ENCODE measurements around the gene PEX6. TPM values are rescaled to one million over a fixed set of nuclear protein-coding genes. Genes with fewer than 3 reads are reported as not detected.

The PEX6 gene
- total RNA-seq, 1 experiment from 2014 or later, result 15.6 TPM

GRCh38 chr6:42947950-42948349, 31.0 kb downstream of the PEX6 start:
- no peak for TF ChIP-seq CTCF (conservative IDR thresholded peaks at IDR 0.05)

More at GRCh38 chr6:42947950-42948349, 31.0 kb downstream of the PEX6 start:
- no peak overlapping the region for H3K56ac ChIP-seq (ENCODE audit: insufficient read length, low read depth, low read length)
- H2BK12ac ChIP-seq (ENCODE audit: insufficient read length, low read depth, low read length), result no peak overlapping the region
- H2BK120ac ChIP-seq (ENCODE audit: low read depth, low read length, poor library complexity, severe bottlenecking), result no peak overlapping the region
- H3K4ac ChIP-seq (ENCODE audit: low read depth, low read length), result no peak overlapping the region
- H2BK20ac ChIP-seq (ENCODE audit: low read depth, low read length, poor library complexity, severe bottlenecking), result no peak overlapping the region
- H3K4me2 ChIP-seq (ENCODE audit: insufficient read depth, insufficient read length, low read length), result no peak overlapping the region
- H2BK5ac ChIP-seq (ENCODE audit: insufficient read length, low read length), result no peak overlapping the region
- no peaks in the 10 kb centered on the region for H3K4me1 ChIP-seq (ENCODE audit: insufficient read depth, low read length)
- Mint-ChIP-seq H3K27me3 (ENCODE audit: low read depth) (no peaks in the 10 kb centered on the region), H3K9me3 (no peaks in the 10 kb centered on the region; a peak in 1 of 5 replicates), H3K4me3 (no peak overlapping the region), H3K27ac (no peak overlapping the region), H3K4me1 (0 out of 4 replicates have a peak, but pooled peaks cover 0 to 6% of the 10 kb centered on the region in 2 experiments), H3K36me3 (ENCODE audit: insufficient read depth in 1 of 3, low read depth in 3 of 3) (peaks cover 0 to 17% (median 2%) of the 10 kb centered on the region in 3 experiments; a peak in 4 of 7 replicates)
- no peak overlapping the region for H4K8ac ChIP-seq (replicated peaks; ENCODE audit: insufficient read length, low read depth, low read length)
- no peak overlapping the region for H4K91ac ChIP-seq (ENCODE audit: insufficient read length, low read depth, low read length)
- no peaks in the 10 kb centered on the region for H3K23me2 ChIP-seq (ENCODE audit: insufficient read length, low read depth, low read length, poor library complexity, severe bottlenecking)
- H3K14ac ChIP-seq (ENCODE audit: insufficient read depth, low read length), result no peak overlapping the region
- no peak overlapping the region for H3K27ac ChIP-seq (ENCODE audit: insufficient read length, low read depth, low read length)
- H2AFZ ChIP-seq (ENCODE audit: low read length), result no peak overlapping the region
- H3K23ac ChIP-seq (ENCODE audit: insufficient read length, low read depth, low read length), result no peak overlapping the region
- no peak for DNase-seq
- no peaks in the 10 kb centered on the region for H4K20me1 ChIP-seq (ENCODE audit: control insufficient read depth, insufficient read depth, insufficient read length)
- no peak overlapping the region for H2BK15ac ChIP-seq (ENCODE audit: low read depth, low read length)
- H3K9ac ChIP-seq (ENCODE audit: extremely low read depth, insufficient read length, low read length), result no peak overlapping the region
- no peaks in the 10 kb centered on the region for H3K9me3 ChIP-seq (ENCODE audit: control insufficient read depth, low read depth, low read length)
- H2AK5ac ChIP-seq (ENCODE audit: insufficient read length, low read length), result no peak overlapping the region
- peaks cover 2% of the 10 kb centered on the region; the same call in 1 of the 2 replicates for H3K79me2 ChIP-seq (ENCODE audit: insufficient read depth, low read length)
- no peak overlapping the region for H3K18ac ChIP-seq (ENCODE audit: insufficient read length, low read depth, low read length)
- no peaks in the 10 kb centered on the region for H3K27me3 ChIP-seq (ENCODE audit: insufficient read depth, low read length)
- H3T11ph ChIP-seq (ENCODE audit: low read length), result no peak overlapping the region
- no peak overlapping the region for H4K5ac ChIP-seq (ENCODE audit: insufficient read length, low read depth, low read length)
- H3K79me1 ChIP-seq (ENCODE audit: insufficient read depth, low read depth, low read length, poor library complexity, severe bottlenecking), result no peaks in the 10 kb centered on the region
